ENCODE measurements around the gene PPP6R1.

Gene PPP6R1

GRCh38 chr19:55279770-55280643 lies 21.2 kb upstream of the PPP6R1 start, which contains the start of gene HSPBP1:
Gene HSPBP1, minus strand, starts transcription at chr19:55280110. Its CDS starts 502 bp downstream, at chr19:55279608.
- peak; percentile 93 for DNase-seq

- DNase-seq, result no peak
Measured at GRCh38 chr19:55279340-55279739, 20.5 kb upstream of the PPP6R1 start.

- DNase-seq, result no peak
Measured at GRCh38 chr19:55278391-55279135, 19.7 kb upstream of the PPP6R1 start.

DNA sequence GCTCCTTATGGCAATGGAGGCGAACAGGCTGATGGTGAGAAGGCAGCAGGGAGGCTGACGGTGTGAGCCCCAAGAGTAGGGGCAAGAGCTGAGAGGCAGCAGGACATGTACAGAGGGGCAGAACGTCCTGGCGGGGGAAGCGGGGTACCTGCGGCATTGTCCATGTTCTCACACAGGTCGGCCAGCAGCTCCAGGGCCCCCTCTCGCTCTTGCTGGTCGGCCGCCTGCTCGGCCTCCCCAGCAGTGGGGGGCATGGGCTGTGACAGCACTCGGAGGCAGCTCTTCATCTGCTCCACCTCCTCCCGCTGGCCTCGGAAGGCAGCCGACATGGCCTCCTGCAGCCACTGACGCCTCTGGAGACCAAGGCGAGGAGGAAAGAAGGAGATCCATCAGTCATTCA lies 18.7 kb upstream of the PPP6R1 start:
- DNase-seq, result no peak

- DNase-seq, result no peak
Measured at GRCh38 chr19:55276720-55277430, 18.1 kb upstream of the PPP6R1 start.

DNA sequence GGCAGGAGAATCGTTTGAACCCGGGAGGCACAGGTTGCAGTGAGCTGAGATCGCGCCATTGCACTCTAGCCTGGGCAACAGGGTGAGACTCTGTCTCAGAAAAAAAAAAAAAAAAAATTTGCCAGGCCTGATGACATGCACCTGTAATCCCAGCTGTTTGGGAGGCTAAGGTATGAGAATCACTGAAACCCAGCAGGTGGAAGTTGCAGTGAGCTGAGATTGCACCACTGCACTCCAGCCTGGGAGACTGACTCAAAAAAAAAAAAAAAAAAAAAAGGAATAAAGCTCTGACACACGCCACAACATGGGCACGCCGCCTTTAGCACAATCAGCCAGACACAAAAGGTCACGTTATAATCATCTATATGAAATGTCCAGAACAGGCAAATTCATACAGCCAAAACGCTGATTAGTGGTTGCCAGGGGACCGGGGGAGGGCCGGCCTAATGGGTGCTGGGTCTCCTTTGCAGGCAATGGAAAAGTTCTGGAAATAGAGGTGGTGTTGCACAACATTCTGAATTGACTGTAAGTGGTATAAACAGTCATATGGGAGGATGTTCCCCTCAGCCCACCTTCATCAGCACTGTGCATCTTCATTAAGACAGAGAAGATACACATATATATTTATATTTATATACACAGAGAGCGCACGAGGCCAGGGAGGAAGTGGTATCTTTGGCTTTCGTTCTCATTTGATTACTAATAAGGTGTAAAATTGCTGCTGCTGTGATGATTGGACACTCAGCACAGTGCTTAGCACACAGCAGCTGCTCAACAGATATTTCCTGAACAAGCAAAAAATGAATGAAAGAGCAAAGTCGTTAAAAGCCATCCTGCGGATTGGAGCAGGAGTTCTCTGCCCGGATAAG lies 17.3 kb upstream of the PPP6R1 start:
- DNase-seq, result no peak

GRCh38 chr19:55273978-55274707 lies 15.3 kb upstream of the PPP6R1 start:
- no peak for DNase-seq

GRCh38 chr19:55272142-55272541 lies 13.3 kb upstream of the PPP6R1 start:
- no peak for DNase-seq

- no peak for DNase-seq
Measured at GRCh38 chr19:55270172-55270942, 11.5 kb upstream of the PPP6R1 start.

GRCh38 chr19:55269299-55269698 lies 10.5 kb upstream of the PPP6R1 start:
- DNase-seq, result no peak

- DNase-seq, result no peak
Measured at GRCh38 chr19:55266840-55267239, 8.0 kb upstream of the PPP6R1 start.

DNA sequence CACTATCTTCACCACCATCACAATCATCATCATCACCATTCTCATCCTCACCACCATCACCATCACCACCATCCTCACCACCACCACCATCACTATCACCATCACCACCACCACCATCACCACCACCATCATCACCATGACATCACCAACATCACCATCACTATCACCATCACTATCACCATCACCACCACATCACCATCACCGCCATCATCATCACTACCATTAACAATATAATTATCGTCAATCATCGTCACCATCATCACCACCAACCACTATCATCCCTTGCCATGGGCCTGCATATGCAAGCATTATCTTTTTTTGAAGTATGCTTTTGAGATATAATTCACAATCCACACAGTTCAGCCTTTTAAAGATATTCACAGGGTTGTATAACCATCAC lies 7.6 kb upstream of the PPP6R1 start:
- no peak for DNase-seq

DNA sequence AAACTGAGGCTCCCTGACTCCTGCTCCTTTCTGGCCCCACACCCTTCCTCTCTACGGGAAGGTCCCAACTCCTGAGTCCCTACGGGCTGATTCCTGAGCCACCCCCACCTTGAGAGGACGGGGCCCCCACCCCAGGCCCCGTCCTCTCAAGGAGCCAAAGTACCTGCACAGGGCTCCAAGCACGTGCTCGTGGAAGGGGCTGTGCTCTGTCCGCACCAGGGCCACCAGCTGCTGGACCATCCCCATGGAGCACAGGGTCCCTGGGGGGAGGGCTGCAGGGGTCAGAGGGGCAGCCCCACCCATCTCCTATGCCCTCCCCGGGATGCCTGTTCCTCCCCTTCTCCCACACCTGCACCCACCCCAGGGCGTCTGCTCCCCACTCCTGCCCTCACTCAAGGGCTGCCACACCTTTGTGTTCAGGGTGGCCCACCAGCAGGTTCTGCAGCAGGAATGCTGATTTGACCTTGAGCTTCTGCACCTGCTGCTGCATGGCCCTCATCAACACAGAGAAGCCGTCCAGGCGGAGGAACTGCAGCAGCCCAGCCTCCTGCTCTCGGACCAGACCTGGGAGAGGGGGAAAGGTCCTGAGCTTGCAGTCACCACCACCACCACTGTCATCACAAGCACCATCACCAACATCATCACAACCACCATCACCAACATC lies 7.0 kb upstream of the PPP6R1 start:
- no peak for DNase-seq

- DNase-seq, result no peak
Measured at GRCh38 chr19:55265173-55265572, 6.4 kb upstream of the PPP6R1 start.

- no peak for DNase-seq
Measured at GRCh38 chr19:55264531-55264930, 5.7 kb upstream of the PPP6R1 start.

DNA sequence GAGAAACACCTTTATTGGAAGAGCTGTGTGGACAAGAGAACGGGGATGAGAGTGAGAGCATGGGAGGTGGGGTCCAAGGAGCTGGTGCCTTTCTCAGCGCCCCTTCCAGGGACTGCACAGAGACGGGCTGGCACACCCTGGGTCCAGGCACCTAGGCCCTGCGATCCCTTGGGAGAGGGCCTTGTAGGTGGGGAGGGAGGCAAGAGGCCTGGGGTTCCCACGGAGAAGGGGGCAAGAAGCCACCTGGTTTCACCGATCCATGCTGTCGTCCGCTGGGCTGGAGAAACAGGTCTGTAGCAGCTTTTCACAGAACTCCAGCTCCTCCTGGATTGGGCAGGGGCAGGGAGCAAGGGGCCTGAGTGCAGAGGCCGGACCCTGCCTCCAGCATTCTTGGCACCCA lies 3.5 kb upstream of the PPP6R1 start:
- DNase-seq, result no peak

GRCh38 chr19:55261671-55262126 lies 2.9 kb upstream of the PPP6R1 start:
- no peak for DNase-seq

GRCh38 chr19:55259540-55260210 lies 858 bp upstream of the PPP6R1 start:
- no peak for DNase-seq

DNA sequence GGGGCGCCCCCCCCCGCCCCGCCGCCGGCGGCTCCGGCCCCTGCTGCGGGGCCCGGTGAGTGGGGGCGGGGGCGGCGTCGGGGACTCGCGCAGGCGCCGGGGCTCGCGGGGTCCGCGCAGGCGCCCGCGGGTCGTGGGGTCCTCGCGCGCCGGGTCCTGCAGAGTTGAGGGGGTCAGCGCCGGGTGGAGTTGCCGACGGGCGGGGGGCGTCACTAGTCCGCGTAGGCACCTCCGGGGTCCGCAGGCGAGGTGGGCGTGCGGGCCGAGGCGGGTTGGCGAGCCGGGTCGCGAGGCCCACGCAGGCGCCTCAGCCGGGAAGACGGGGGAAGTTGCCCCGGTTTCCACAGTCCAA lies 365 bp downstream of the PPP6R1 start:
- no peak for DNase-seq

All from NCI-H345 (cell line).